ENCODE measurements around the gene RTEL1. TPM values are rescaled to one million over a fixed set of nuclear protein-coding genes. Genes with fewer than 3 reads are reported as not detected.

RTEL1 gene
- total and polyA plus RNA-seq, 2 experiments from 2014 or later = 14.0 to 18.2 TPM

GRCh38 chr20:63624486-63624885, 33.6 kb upstream of the RTEL1 start:
- Histone ChIP-seq H3K79me2 (peaks cover 84% of the 10 kb centered on the region), H2AFZ (no peak overlapping the region), H3K9me3 (ENCODE audit: low read depth) (no peaks in the 10 kb centered on the region), H4K20me1 (ENCODE audit: insufficient read depth, poor library complexity, severe bottlenecking) (peaks cover 4% of the 10 kb centered on the region), H3K27ac (no peak overlapping the region), H3K9me2 (replicated peaks; ENCODE audit: insufficient read depth) (no peaks in the 10 kb centered on the region), H3K4me2 (no peak overlapping the region), H3K4me3 (no peak overlapping the region), H3K4me1 (ENCODE audit: insufficient read depth) (peaks cover 16% of the 10 kb centered on the region), H3K36me3 (replicated peaks; ENCODE audit: insufficient read depth, low read depth) (no peaks in the 10 kb centered on the region), H3K27me3 (no peaks in the 10 kb centered on the region)
- peak; percentile 46 for DNase-seq (ENCODE audit: low spot score)
- TF ChIP-seq CTCF (IDR thresholded peaks at IDR 0.05; ENCODE audit: poor library complexity) (no peak), EZH2 (IDR thresholded peaks at IDR 0.05; ENCODE audit: borderline replicate concordance) (no peak), EZH2phosphoT487 (IDR thresholded peaks at IDR 0.05; ENCODE audit: low read depth, severe bottlenecking, unreplicated experiment) (no peak)
- WGBS (ENCODE audit: low lambda C conversion rate, missing lambda C conversion rate) = 84% methylated on average over 15 of the region's 15 CpGs

DNA sequence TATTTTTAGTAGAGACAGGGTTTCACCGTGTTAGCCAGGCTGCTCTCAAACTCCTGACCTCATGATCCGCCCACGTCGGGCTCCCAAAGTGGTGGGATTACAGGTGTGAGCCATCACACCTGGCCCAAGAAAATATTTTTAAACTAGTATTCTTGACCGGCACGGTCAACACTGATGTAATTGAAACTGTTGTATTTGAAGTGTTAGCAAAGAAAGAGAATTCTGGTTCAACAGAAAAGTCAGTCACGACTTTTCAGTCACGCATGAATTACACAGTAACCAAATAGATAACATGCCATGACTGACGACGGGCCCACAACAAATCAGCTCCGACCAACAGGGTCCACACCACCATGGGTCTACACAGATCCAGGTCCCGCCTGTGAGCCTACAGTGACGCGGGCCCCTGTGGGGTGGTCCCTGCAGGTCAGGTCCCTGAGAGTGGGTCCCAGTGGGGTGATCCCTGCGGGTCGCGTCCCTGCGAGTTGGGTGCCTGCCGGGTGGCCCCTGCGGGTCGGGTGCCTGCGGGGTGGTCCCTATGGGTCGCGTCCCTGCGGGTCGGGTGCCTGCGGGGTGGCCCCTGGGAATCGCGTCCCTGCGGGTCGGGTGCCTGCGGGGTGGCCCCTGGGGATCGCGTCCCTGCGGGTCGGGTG, 32.2 kb upstream of the RTEL1 start:
- Histone ChIP-seq H2AFZ (peak overlapping the region; percentile 76), H3K9me2 (replicated peaks; ENCODE audit: insufficient read depth) (no peaks in the 10 kb centered on the region), H3K9me3 (ENCODE audit: low read depth) (no peaks in the 10 kb centered on the region), H3K4me2 (peak overlapping the region; percentile 98), H3K27ac (peak overlapping the region; percentile 99), H3K36me3 (replicated peaks; ENCODE audit: insufficient read depth, low read depth) (no peaks in the 10 kb centered on the region), H3K79me2 (peaks cover 70% of the 10 kb centered on the region), H3K27me3 (no peaks in the 10 kb centered on the region), H3K4me3 (peak overlapping the region; percentile 94), H4K20me1 (ENCODE audit: insufficient read depth, poor library complexity, severe bottlenecking) (peaks cover under 1% of the 10 kb centered on the region), H3K4me1 (ENCODE audit: insufficient read depth) (peaks cover 16% of the 10 kb centered on the region)
- TF ChIP-seq CTCF (IDR thresholded peaks at IDR 0.05; ENCODE audit: poor library complexity) (no peak), EZH2 (IDR thresholded peaks at IDR 0.05; ENCODE audit: borderline replicate concordance) (no peak), EZH2phosphoT487 (IDR thresholded peaks at IDR 0.05; ENCODE audit: low read depth, severe bottlenecking, unreplicated experiment) (no peak)
- peak; percentile 56 for DNase-seq (ENCODE audit: low spot score)
- WGBS (ENCODE audit: low lambda C conversion rate, missing lambda C conversion rate) = 33% methylated on average over 23 of the region's 36 CpGs

- peaks cover 16% of the 10 kb centered on the region for H3K4me1 ChIP-seq (ENCODE audit: insufficient read depth)
- H3K4me3 ChIP-seq = peak within 1 kb of the TSS; percentile 100
- no peaks in the 10 kb centered on the region for H3K9me3 ChIP-seq (ENCODE audit: low read depth)
- TF ChIP-seq CTCF (IDR thresholded peaks at IDR 0.05; ENCODE audit: poor library complexity) (no peak), EZH2phosphoT487 (IDR thresholded peaks at IDR 0.05; ENCODE audit: low read depth, severe bottlenecking, unreplicated experiment) (no peak), EZH2 (IDR thresholded peaks at IDR 0.05; ENCODE audit: borderline replicate concordance) (no peak)
- DNase-seq (ENCODE audit: low spot score) = peak; percentile 91
- no peaks in the 10 kb centered on the region for H4K20me1 ChIP-seq (ENCODE audit: insufficient read depth, poor library complexity, severe bottlenecking)
- peak within 1 kb of the TSS; percentile 98 for H3K4me2 ChIP-seq
- no peaks in the 10 kb centered on the region for H3K27me3 ChIP-seq
- WGBS (ENCODE audit: low lambda C conversion rate, missing lambda C conversion rate) = 2% methylated on average over 19 of the region's 114 CpGs
- peaks cover 63% of the 10 kb centered on the region for H3K79me2 ChIP-seq
- H3K9me2 ChIP-seq (replicated peaks; ENCODE audit: insufficient read depth) = no peaks in the 10 kb centered on the region
- H3K27ac ChIP-seq = peak within 1 kb of the TSS; percentile 99
- peak within 1 kb of the TSS; percentile 95 for H2AFZ ChIP-seq
- H3K36me3 ChIP-seq (replicated peaks; ENCODE audit: insufficient read depth, low read depth) = no peaks in the 10 kb centered on the region
These were observed 31.5 kb upstream of the RTEL1 start, which contains the start of gene GMEB2 for GRCh38 chr20:63626424-63627128. GMEB2 (minus strand) TSS chr20:63627101; CDS start chr20:63619397, 7,704 bp downstream.
